ENCODE measurements around the gene EBF3. TPM values are rescaled to one million over a fixed set of nuclear protein-coding genes. Genes with fewer than 3 reads are reported as not detected.

Gene EBF3
- polyA plus RNA-seq, 1 experiment, result 0.32 TPM

GRCh38 chr10:129843702-129844101 is 120.4 kb downstream of the EBF3 start:
- ChIA-PET CTCF (no interaction called here), POLR2A (no interaction called here)
- TF ChIP-seq CTCF (IDR thresholded peaks at IDR 0.05; ENCODE audit: insufficient read depth, low read depth, low read length), result no peak
- no peaks in the 10 kb centered on the region for H3K27me3 ChIP-seq (ENCODE audit: control insufficient read depth, insufficient read depth, low read length)
- no peak overlapping the region for H3K4me3 ChIP-seq (ENCODE audit: low read depth, low read length)
- no peaks in the 10 kb centered on the region for H3K36me3 ChIP-seq (ENCODE audit: control insufficient read depth, insufficient read depth, low read length)
- DNase-seq (ENCODE audit: low read depth), result no peak

- no peaks in the 10 kb centered on the region for H3K27me3 ChIP-seq (ENCODE audit: control insufficient read depth, insufficient read depth, low read length)
- ChIA-PET POLR2A (no interaction called here), CTCF (no interaction called here)
- TF ChIP-seq CTCF (IDR thresholded peaks at IDR 0.05; ENCODE audit: insufficient read depth, low read depth, low read length), result no peak
- no peaks in the 10 kb centered on the region for H3K36me3 ChIP-seq (ENCODE audit: control insufficient read depth, insufficient read depth, low read length)
- H3K4me3 ChIP-seq (ENCODE audit: low read depth, low read length), result no peak overlapping the region
- no peak for DNase-seq (ENCODE audit: low read depth)
Observed at GRCh38 chr10:129843131-129843541, 120.9 kb downstream of the EBF3 start.

GRCh38 chr10:129842031-129842430 is 122.0 kb downstream of the EBF3 start:
- DNase-seq (ENCODE audit: low read depth), result no peak
- TF ChIP-seq CTCF (IDR thresholded peaks at IDR 0.05; ENCODE audit: insufficient read depth, low read depth, low read length), result no peak
- POLR2A ChIA-PET, result no interaction called here
- no peak overlapping the region for H3K4me3 ChIP-seq (ENCODE audit: low read depth, low read length)
- no peaks in the 10 kb centered on the region for H3K27me3 ChIP-seq (ENCODE audit: control insufficient read depth, insufficient read depth, low read length)
- no peaks in the 10 kb centered on the region for H3K36me3 ChIP-seq (ENCODE audit: control insufficient read depth, insufficient read depth, low read length)
- CTCF ChIA-PET, result no interaction called here

- no peak for DNase-seq (ENCODE audit: low read depth)
- Histone ChIP-seq H3K36me3 (ENCODE audit: control insufficient read depth, insufficient read depth, low read length) (no peaks in the 10 kb centered on the region), H3K27me3 (ENCODE audit: control insufficient read depth, insufficient read depth, low read length) (no peaks in the 10 kb centered on the region), H3K4me3 (ENCODE audit: low read depth, low read length) (no peak overlapping the region)
- ChIA-PET POLR2A (no interaction called here), CTCF (no interaction called here)
- no peak for TF ChIP-seq CTCF (IDR thresholded peaks at IDR 0.05; ENCODE audit: insufficient read depth, low read depth, low read length)
Observed at GRCh38 chr10:129841590-129841989, 122.5 kb downstream of the EBF3 start.

- TF ChIP-seq CTCF (IDR thresholded peaks at IDR 0.05; ENCODE audit: insufficient read depth, low read depth, low read length), result no peak
- no peaks in the 10 kb centered on the region for H3K36me3 ChIP-seq (ENCODE audit: control insufficient read depth, insufficient read depth, low read length)
- ChIA-PET CTCF (no interaction called here), POLR2A (no interaction called here)
- DNase-seq (ENCODE audit: low read depth), result no peak
- no peaks in the 10 kb centered on the region for H3K27me3 ChIP-seq (ENCODE audit: control insufficient read depth, insufficient read depth, low read length)
- no peak overlapping the region for H3K4me3 ChIP-seq (ENCODE audit: low read depth, low read length)
Observed at GRCh38 chr10:129841071-129841470, 123.0 kb downstream of the EBF3 start.
